ENCODE measurements around the gene THOC7. TPM values are rescaled to one million over a fixed set of nuclear protein-coding genes. Genes with fewer than 3 reads are reported as not detected.

The THOC7 gene
- 49.1 and 58.8 TPM in 2 replicates for total RNA-seq
- polyA plus RNA-seq: 98.5 and 115 TPM in 2 replicates

- no peaks in the 10 kb centered on the region for H3K27me3 ChIP-seq
- peak within 1 kb of the TSS; percentile 95 for H3K27ac ChIP-seq
- peak; percentile 71 to 84 for DNase-seq (ENCODE audit: low read depth in 1 of 2, low spot score in 1 of 2)
- H3K4me3 ChIP-seq: peak within 1 kb of the TSS; percentile 99
- TF ChIP-seq, protein P1, sequence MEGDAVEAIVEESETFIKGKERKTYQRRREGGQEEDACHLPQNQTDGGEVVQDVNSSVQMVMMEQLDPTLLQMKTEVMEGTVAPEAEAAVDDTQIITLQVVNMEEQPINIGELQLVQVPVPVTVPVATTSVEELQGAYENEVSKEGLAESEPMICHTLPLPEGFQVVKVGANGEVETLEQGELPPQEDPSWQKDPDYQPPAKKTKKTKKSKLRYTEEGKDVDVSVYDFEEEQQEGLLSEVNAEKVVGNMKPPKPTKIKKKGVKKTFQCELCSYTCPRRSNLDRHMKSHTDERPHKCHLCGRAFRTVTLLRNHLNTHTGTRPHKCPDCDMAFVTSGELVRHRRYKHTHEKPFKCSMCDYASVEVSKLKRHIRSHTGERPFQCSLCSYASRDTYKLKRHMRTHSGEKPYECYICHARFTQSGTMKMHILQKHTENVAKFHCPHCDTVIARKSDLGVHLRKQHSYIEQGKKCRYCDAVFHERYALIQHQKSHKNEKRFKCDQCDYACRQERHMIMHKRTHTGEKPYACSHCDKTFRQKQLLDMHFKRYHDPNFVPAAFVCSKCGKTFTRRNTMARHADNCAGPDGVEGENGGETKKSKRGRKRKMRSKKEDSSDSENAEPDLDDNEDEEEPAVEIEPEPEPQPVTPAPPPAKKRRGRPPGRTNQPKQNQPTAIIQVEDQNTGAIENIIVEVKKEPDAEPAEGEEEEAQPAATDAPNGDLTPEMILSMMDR (IDR thresholded peaks at IDR 0.05; ENCODE audit: low read depth, low read length): no peak
- H3K36me3 ChIP-seq: no peaks in the 10 kb centered on the region
- H3K4me1 ChIP-seq (ENCODE audit: low read depth): peaks cover 15% of the 10 kb centered on the region
- no peaks in the 10 kb centered on the region for H3K9me3 ChIP-seq (ENCODE audit: low read depth)
Observed at GRCh38 chr3:63863150-63864007, at the start of gene THOC7, which contains the start of gene ATXN7. Gene THOC7 (minus strand): TSS chr3:63863805. CDS start chr3:63863790, 15 bp downstream. Gene ATXN7 (plus strand): TSS chr3:63863867. CDS start chr3:63912599, 48,732 bp downstream.

DNA sequence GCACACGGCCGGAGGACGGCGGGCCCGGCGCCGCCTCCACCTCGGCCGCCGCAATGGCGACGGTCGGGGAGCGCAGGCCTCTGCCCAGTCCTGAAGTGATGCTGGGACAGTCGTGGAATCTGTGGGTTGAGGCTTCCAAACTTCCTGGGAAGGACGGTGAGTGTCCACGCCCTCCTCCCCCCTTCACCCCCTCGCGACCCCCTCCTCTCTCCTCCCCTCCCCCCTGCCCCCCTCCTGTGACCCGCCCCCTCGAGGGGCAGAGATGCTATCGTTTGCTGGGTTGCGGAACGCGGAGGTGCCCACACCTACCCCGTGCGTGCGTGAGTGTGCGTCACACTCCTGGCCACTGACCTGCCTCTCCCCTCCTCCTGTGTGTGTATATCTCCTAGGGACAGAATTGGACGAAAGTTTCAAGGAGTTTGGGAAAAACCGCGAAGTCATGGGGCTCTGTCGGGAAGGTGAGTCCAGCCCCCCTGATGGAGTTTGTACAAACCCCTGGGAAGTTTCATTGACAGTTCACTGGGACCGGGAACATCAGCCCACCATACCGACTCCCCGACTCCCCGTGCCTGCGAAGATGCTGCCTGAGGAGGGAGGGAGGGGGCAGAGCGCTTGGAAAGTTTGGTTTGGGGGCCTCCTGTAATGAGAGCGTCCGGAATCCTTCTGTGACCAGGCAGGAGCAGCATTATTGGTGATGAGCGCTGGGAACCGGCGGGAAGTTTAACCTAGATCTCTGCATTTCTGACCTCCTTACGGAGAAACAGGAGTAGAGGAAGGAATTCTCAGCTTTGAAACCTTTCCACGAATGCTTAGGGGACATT is 49.4 kb upstream of the THOC7 start:
- peaks cover 11% of the 10 kb centered on the region for H3K4me1 ChIP-seq (ENCODE audit: low read depth)
- peaks cover 3% of the 10 kb centered on the region for H3K27me3 ChIP-seq
- peak; percentile 22 to 70 for DNase-seq (ENCODE audit: low read depth in 1 of 2, low spot score in 1 of 2)
- peak overlapping the region; percentile 98 for H3K27ac ChIP-seq
- no peaks in the 10 kb centered on the region for H3K9me3 ChIP-seq (ENCODE audit: low read depth)
- peak overlapping the region; percentile 68 for H3K4me3 ChIP-seq
- H3K36me3 ChIP-seq: peaks cover 5% of the 10 kb centered on the region
- TF ChIP-seq, protein P1 (IDR thresholded peaks at IDR 0.05; ENCODE audit: low read depth, low read length): no peak

- Histone ChIP-seq H3K4me3 (peak within 1 kb of the TSS; percentile 68), H3K27me3 (peaks cover 3% of the 10 kb centered on the region), H3K36me3 (peaks cover 5% of the 10 kb centered on the region), H3K27ac (peak within 1 kb of the TSS; percentile 98), H3K9me3 (ENCODE audit: low read depth) (no peaks in the 10 kb centered on the region), H3K4me1 (ENCODE audit: low read depth) (peaks cover 11% of the 10 kb centered on the region)
- TF ChIP-seq, protein P1 (IDR thresholded peaks at IDR 0.05; ENCODE audit: low read depth, low read length): no peak
- DNase-seq (ENCODE audit: low read depth in 1 of 2, low spot score in 1 of 2): peak; percentile 94 to 95
Observed at GRCh38 chr3:63911873-63912767, 48.5 kb upstream of the THOC7 start, which contains the start of gene SCAANT1. Gene SCAANT1 (minus strand): TSS chr3:63912383.

- peak overlapping the region; percentile 98 for H3K27ac ChIP-seq
Observed at GRCh38 chr3:63911509-63911872, 47.9 kb upstream of the THOC7 start.

More at GRCh38 chr3:63911509-63911872, 47.9 kb upstream of the THOC7 start:
- Histone ChIP-seq H3K27me3 (peaks cover 3% of the 10 kb centered on the region), H3K4me3 (peak overlapping the region; percentile 68), H3K36me3 (peaks cover 2% of the 10 kb centered on the region), H3K4me1 (ENCODE audit: low read depth) (peaks cover 11% of the 10 kb centered on the region), H3K9me3 (ENCODE audit: low read depth) (no peaks in the 10 kb centered on the region)
- DNase-seq (ENCODE audit: low read depth in 1 of 2, low spot score in 1 of 2): peak in 1 of 2 donors; percentile 4
- TF ChIP-seq, protein P1 (IDR thresholded peaks at IDR 0.05; ENCODE audit: low read depth, low read length): no peak

Measured in cardiac muscle cell (in vitro differentiated cells and primary cell).